Keratinocyte (primary cell): Measurements from ENCODE around the gene HOXD11.

Experiments
- CTCF ChIP-seq, 3 experiments: IDR thresholded peaks in 1 of 3; conservative IDR thresholded peaks in 1 of 3; optimal IDR thresholded peaks in 1 of 3; 2 replicates in 2 of 3; 3 replicates in 1 of 3; pipeline versions ENCODE3 to v1.5.1; 2011; ENCODE audit warnings: low read length in 3 of 3, mild to moderate bottlenecking in 3 of 3, moderate library complexity in 2 of 3, control low read depth in 1 of 3, inconsistent platforms in 1 of 3; ENCODE audit not compliant: insufficient read depth in 2 of 3; ENCODE audit errors: extremely low read depth in 1 of 3
- EZH2 ChIP-seq: IDR thresholded peaks from one replicate; pipeline ENCODE4 v1.6.1; 2012; ENCODE audit warnings: inconsistent platforms, mild to moderate bottlenecking, low read length, moderate library complexity

GRCh38 chr2:176088937-176089842, 17.9 kb upstream of the HOXD11 start:
- no peak for TF ChIP-seq CTCF (optimal IDR thresholded peaks at IDR 0.05 in 1 of 3, IDR thresholded peaks at IDR 0.05 in 1 of 3, conservative IDR thresholded peaks at IDR 0.05 in 1 of 3; ENCODE audit: extremely low read depth in 1 of 3, insufficient read depth in 2 of 3, low read length in 3 of 3)
- TF ChIP-seq EZH2 = no peak
